Sigmoid colon (tissue), 7 donors: Measurements from ENCODE around the gene MAP1LC3A. TPM values are rescaled to one million over a fixed set of nuclear protein-coding genes. Genes with fewer than 3 reads are reported as not detected.
A peak's percentile ranks its signal among the peaks of the same experiment; 100 is the strongest.

ENCODE experiments used
- DNase-seq: peaks from one replicate; pipeline ENCODE4 v3.0.0-alpha.2; 2019
- H3K27ac ChIP-seq, 4 donors: fragments of 200-600 bp; sonication (generic); one replicate each; pipeline ENCODE4 v1.5.1; 2016 to 2019; ENCODE audit warnings: mild to moderate bottlenecking in 1 of 4
- H3K27me3 ChIP-seq, 3 donors: fragments of 200-600 bp; sonication (generic); one replicate each; pipeline ENCODE4 v1.5.1; 2019; ENCODE audit warnings: mild to moderate bottlenecking in 1 of 3
- H3K36me3 ChIP-seq, 4 donors: fragments of 200-600 bp; sonication (generic); one replicate each; pipeline ENCODE4 v1.5.1; 2016 to 2019
- H3K4me1 ChIP-seq, 4 donors: fragments of 200-600 bp; sonication (generic); one replicate each; pipeline ENCODE4 v1.5.1; 2017 to 2019
- H3K4me3 ChIP-seq, 4 donors: fragments of 200-600 bp; sonication (generic); one replicate each; pipeline ENCODE4 v1.5.1; 2017 to 2019; ENCODE audit warnings: mild to moderate bottlenecking in 2 of 4, moderate library complexity in 1 of 4
- H3K9me3 ChIP-seq, 4 donors: fragments of 200-600 bp in 3 of 4; sonication (generic) in 3 of 4; one replicate each; pipeline versions ENCODE4 v1.5.1 to v1.6.1; 2013 to 2019
- CTCF ChIP-seq, 4 experiments: fragments of 450-650 bp in 3 of 4; fragments of 200-600 bp in 1 of 4; IDR thresholded peaks; one replicate each; pipeline ENCODE4 v1.5.1; 2016 to 2019; ENCODE audit warnings: antibody characterized with exemption in 4 of 4, mild to moderate bottlenecking in 3 of 4, moderate library complexity in 2 of 4
- EP300 ChIP-seq, 4 donors: sonication (generic); formaldehyde crosslinking; IDR thresholded peaks; one replicate each; pipeline ENCODE4 v1.6.1; 2017; ENCODE audit warnings: antibody characterized with exemption in 4 of 4
- POLR2A ChIP-seq, 2 donors: fragments of 450-650 bp; IDR thresholded peaks; one replicate each; pipeline ENCODE4 v1.6.1; 2016; ENCODE audit warnings: antibody characterized with exemption in 2 of 2, mild to moderate bottlenecking in 2 of 2, moderate library complexity in 2 of 2
- POLR2AphosphoS5 ChIP-seq, 4 donors: sonication (generic); formaldehyde crosslinking; IDR thresholded peaks; one replicate each; pipeline ENCODE4 v1.6.1; 2017; ENCODE audit warnings: antibody characterized with exemption in 4 of 4
- WGBS, 2 donors: extraction: QIAGEN DNeasy Blood & Tissue Kit; methylation state at CpG; one replicate each; pipeline ENCODE4 v1.1.7; 2013; 5-methylcytosine and 5-hydroxymethylcytosine counted together
- intact Hi-C: fragments of 100-400 bp; cut with DNase I; formaldehyde crosslinking; loops from one replicate; pipeline ENCODE4 v1.15.1; 2023
- polyA plus RNA-seq, 3 donors: library from polyadenylated mRNA; stranded (reverse); fragments of 200-250 nt; gene quantifications; one replicate each; pipeline ENCODE4 v1.2.3, GENCODE V29; 2013
- total RNA-seq, 4 donors: library from RNA; depleted of rRNA; stranded (reverse); fragments of >200 nt; gene quantifications; one replicate each; pipeline ENCODE4 v1.1.0, GENCODE V29; 2016
- donor health status: healthy with polysubstance abuse.
- donor health status: Bipolar disorder and iron deficiency.
- donor health status: healthy.

MAP1LC3A gene
- total and polyA plus RNA-seq, 7 donors: 45.5 to 88.1 (median 51.0) TPM

- H3K4me3 ChIP-seq: no peak overlapping the region
- H3K27ac ChIP-seq: no peak overlapping the region
- H3K9me3 ChIP-seq: no peaks in the 10 kb centered on the region
- no peak for DNase-seq
- intact Hi-C loops: no loop called here
- WGBS, 2 donors: 98 to 99% methylated on average over 4 of the region's 4 CpGs
- H3K4me1 ChIP-seq: peaks cover 0 to 10% (median 5%) of the 10 kb centered on the region in 4 donors
- TF ChIP-seq CTCF (IDR thresholded peaks at IDR 0.05) (no peak), POLR2A (IDR thresholded peaks at IDR 0.05) (no peak), EP300 (IDR thresholded peaks at IDR 0.05) (no peak), POLR2AphosphoS5 (IDR thresholded peaks at IDR 0.05) (no peak)
- H3K27me3 ChIP-seq: no peaks in the 10 kb centered on the region
- H3K36me3 ChIP-seq: peaks cover 5 to 26% (median 12%) of the 10 kb centered on the region in 4 donors
Measured at GRCh38 chr20:34577061-34577460, 18.5 kb downstream of the MAP1LC3A start.

- no peaks in the 10 kb centered on the region for H3K27me3 ChIP-seq
- no peak for DNase-seq
- 79 to 81% methylated on average over 2 of the region's 2 CpGs for whole genome bisulfite sequencing, 2 donors
- peaks cover 5 to 17% (median 12%) of the 10 kb centered on the region in 4 donors for H3K36me3 ChIP-seq
- H3K4me1 ChIP-seq: peaks cover 0 to 10% (median 5%) of the 10 kb centered on the region in 4 donors
- H3K9me3 ChIP-seq: no peaks in the 10 kb centered on the region
- intact Hi-C loops: no loop called here
- no peak for TF ChIP-seq EP300 (IDR thresholded peaks at IDR 0.05)
- no peak for TF ChIP-seq POLR2A (IDR thresholded peaks at IDR 0.05)
- TF ChIP-seq CTCF (IDR thresholded peaks at IDR 0.05): no peak
- no peak for TF ChIP-seq POLR2AphosphoS5 (IDR thresholded peaks at IDR 0.05)
- H3K4me3 ChIP-seq: no peak overlapping the region
- no peak overlapping the region for H3K27ac ChIP-seq
Measured at GRCh38 chr20:34578025-34578424, 19.5 kb downstream of the MAP1LC3A start.

GRCh38 chr20:34578521-34578920 lies 20.0 kb downstream of the MAP1LC3A start:
- WGBS, 2 donors: 82 to 88% methylated on average over 6 of the region's 6 CpGs
- no peak for DNase-seq
- intact Hi-C loops: no loop called here

GRCh38 chr20:34579191-34579978 lies 20.9 kb downstream of the MAP1LC3A start:
- intact Hi-C loops: no loop called here
- no peaks in the 10 kb centered on the region for H3K9me3 ChIP-seq
- H3K4me3 ChIP-seq: no peak overlapping the region
- no peak for TF ChIP-seq POLR2A (IDR thresholded peaks at IDR 0.05)
- TF ChIP-seq CTCF (IDR thresholded peaks at IDR 0.05): peak in 3 of 4 experiments; percentile 30 to 53 (median 33)
- peak in 1 of 4 donors; percentile 18 for TF ChIP-seq POLR2AphosphoS5 (IDR thresholded peaks at IDR 0.05)
- no peak for TF ChIP-seq EP300 (IDR thresholded peaks at IDR 0.05)
- H3K27me3 ChIP-seq: no peaks in the 10 kb centered on the region
- peaks cover 5 to 8% (median 6%) of the 10 kb centered on the region in 4 donors for H3K36me3 ChIP-seq
- DNase-seq: no peak
- peaks cover 0 to 10% (median 5%) of the 10 kb centered on the region in 4 donors for H3K4me1 ChIP-seq
- 39 to 76% methylated on average over 11 of the region's 11 CpGs for WGBS, 2 donors
- H3K27ac ChIP-seq: no peak overlapping the region

More at GRCh38 chr20:34578521-34578920, 20.0 kb downstream of the MAP1LC3A start:
- Histone ChIP-seq H3K9me3 (no peaks in the 10 kb centered on the region), H3K27me3 (no peaks in the 10 kb centered on the region), H3K4me3 (no peak overlapping the region), H3K27ac (no peak overlapping the region), H3K4me1 (peaks cover 0 to 10% (median 5%) of the 10 kb centered on the region in 4 donors), H3K36me3 (peaks cover 5 to 15% (median 9%) of the 10 kb centered on the region in 4 donors)
- TF ChIP-seq CTCF (IDR thresholded peaks at IDR 0.05) (no peak), POLR2A (IDR thresholded peaks at IDR 0.05) (no peak), EP300 (IDR thresholded peaks at IDR 0.05) (no peak)
